Measurements from ENCODE around the gene C1QA.

The C1QA gene

GRCh38 chr1:22651941-22652856 is 15.8 kb downstream of the C1QA start:
- no peak for TF ChIP-seq CTCF (IDR thresholded peaks at IDR 0.05; ENCODE audit: poor library complexity, severe bottlenecking)
- Histone ChIP-seq H3K9me3 (ENCODE audit: severe bottlenecking) (no peaks in the 10 kb centered on the region), H3K36me3 (ENCODE audit: low read depth) (no peaks in the 10 kb centered on the region), H3K27ac (ENCODE audit: poor library complexity, severe bottlenecking) (no peak overlapping the region), H3K4me1 (ENCODE audit: insufficient read depth, poor library complexity, severe bottlenecking) (no peaks in the 10 kb centered on the region), H3K27me3 (ENCODE audit: insufficient read depth, poor library complexity, severe bottlenecking) (peaks cover 17% of the 10 kb centered on the region), H3K4me3 (ENCODE audit: severe bottlenecking) (no peak overlapping the region)
- DNase-seq (ENCODE audit: low spot score) (no peak), ATAC-seq (ENCODE audit: low read depth) (no peak)

GRCh38 chr1:22652881-22653316 is 16.5 kb downstream of the C1QA start, which contains the start of gene C1QB:
Gene C1QB (plus strand): TSS chr1:22653236. CDS start chr1:22659463, 6,227 bp downstream.
- Histone ChIP-seq H3K36me3 (ENCODE audit: low read depth) (no peaks in the 10 kb centered on the region), H3K27me3 (ENCODE audit: insufficient read depth, poor library complexity, severe bottlenecking) (peaks cover 19% of the 10 kb centered on the region), H3K4me3 (ENCODE audit: severe bottlenecking) (no peak within 1 kb of the TSS), H3K9me3 (ENCODE audit: severe bottlenecking) (no peaks in the 10 kb centered on the region), H3K27ac (ENCODE audit: poor library complexity, severe bottlenecking) (no peak within 1 kb of the TSS), H3K4me1 (ENCODE audit: insufficient read depth, poor library complexity, severe bottlenecking) (no peaks in the 10 kb centered on the region)
- DNase-seq (ENCODE audit: low spot score) (no peak), ATAC-seq (ENCODE audit: low read depth) (no peak)
- no peak for TF ChIP-seq CTCF (IDR thresholded peaks at IDR 0.05; ENCODE audit: poor library complexity, severe bottlenecking)

DNA sequence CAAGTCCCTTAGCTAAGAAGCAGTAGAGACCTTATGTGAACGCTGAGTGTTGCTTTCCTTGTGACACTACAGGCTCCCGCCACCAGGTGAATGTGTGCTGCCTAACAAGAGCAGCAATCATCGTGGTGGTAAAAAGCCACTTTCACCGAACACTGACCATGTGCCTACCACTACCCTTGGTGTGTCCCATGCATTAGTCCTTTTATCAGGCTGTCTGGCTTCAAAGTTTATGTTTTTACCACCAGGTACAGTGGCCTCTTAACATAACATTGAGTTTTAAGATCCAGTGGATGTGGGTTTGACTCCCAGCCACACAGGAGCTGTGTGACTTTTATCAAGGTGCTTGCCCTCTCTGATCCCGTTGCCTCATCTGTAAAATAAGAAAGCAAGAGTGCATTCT is 18.3 kb downstream of the C1QA start:
- Histone ChIP-seq H3K36me3 (ENCODE audit: low read depth) (no peaks in the 10 kb centered on the region), H3K27ac (ENCODE audit: poor library complexity, severe bottlenecking) (no peak overlapping the region), H3K27me3 (ENCODE audit: insufficient read depth, poor library complexity, severe bottlenecking) (peaks cover 19% of the 10 kb centered on the region), H3K4me1 (ENCODE audit: insufficient read depth, poor library complexity, severe bottlenecking) (no peaks in the 10 kb centered on the region), H3K9me3 (ENCODE audit: severe bottlenecking) (no peaks in the 10 kb centered on the region), H3K4me3 (ENCODE audit: severe bottlenecking) (no peak overlapping the region)
- DNase-seq (ENCODE audit: low spot score) = no peak
- no peak for TF ChIP-seq CTCF (IDR thresholded peaks at IDR 0.05; ENCODE audit: poor library complexity, severe bottlenecking)
- no peak for ATAC-seq (ENCODE audit: low read depth)

DNA sequence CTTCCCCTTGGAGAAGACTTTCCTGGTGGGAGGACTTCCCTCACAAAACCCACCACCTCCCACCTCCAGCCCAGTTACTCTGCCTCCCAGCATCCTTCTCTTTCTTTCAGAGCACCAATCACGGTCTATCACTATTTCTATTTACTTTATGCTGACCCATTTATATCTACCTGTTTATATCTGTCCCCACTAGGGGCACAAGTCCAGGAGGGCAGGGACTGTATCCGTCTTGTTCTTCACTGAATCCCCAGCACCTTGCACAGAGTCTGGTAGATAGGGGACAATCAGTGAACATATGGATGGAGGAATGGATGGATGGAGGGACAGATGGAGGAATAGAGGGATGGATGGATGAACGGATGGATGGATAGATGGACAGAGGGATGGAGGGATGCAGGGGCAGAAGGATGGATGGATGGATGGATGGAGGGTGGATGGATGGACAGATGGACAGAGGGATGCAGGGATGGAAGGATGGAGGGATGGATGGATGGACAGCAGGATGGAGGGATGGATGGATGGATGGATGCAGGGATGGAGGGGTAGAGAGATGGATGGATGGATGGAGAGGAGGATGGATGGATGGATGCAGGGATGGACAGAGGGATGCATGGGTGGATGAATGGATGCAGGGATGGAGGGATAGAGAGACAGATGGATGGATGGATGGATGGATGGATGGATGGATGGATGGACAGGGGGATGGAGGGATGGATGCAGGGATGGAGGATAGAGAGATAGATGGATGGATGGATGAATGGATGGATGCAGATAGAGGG is 22.1 kb downstream of the C1QA start:
- no peak for DNase-seq (ENCODE audit: low spot score)
- H3K27me3 ChIP-seq (ENCODE audit: insufficient read depth, poor library complexity, severe bottlenecking) = peaks cover 14% of the 10 kb centered on the region
- no peaks in the 10 kb centered on the region for H3K4me1 ChIP-seq (ENCODE audit: insufficient read depth, poor library complexity, severe bottlenecking)
- H3K4me3 ChIP-seq (ENCODE audit: severe bottlenecking) = no peak overlapping the region
- H3K9me3 ChIP-seq (ENCODE audit: severe bottlenecking) = no peaks in the 10 kb centered on the region
- TF ChIP-seq CTCF (IDR thresholded peaks at IDR 0.05; ENCODE audit: poor library complexity, severe bottlenecking) = peak; percentile 35
- no peaks in the 10 kb centered on the region for H3K36me3 ChIP-seq (ENCODE audit: low read depth)
- no peak overlapping the region for H3K27ac ChIP-seq (ENCODE audit: poor library complexity, severe bottlenecking)
- peak; percentile 35; the same call in 1 of the 3 replicates for ATAC-seq (ENCODE audit: low read depth)

Data from RWPE2 (cell line).